ENCODE data around the gene PCNX3. TPM values are rescaled to one million over a fixed set of nuclear protein-coding genes. Genes with fewer than 3 reads are reported as not detected.
"Not testable (repeated sequence)": the region's sequence is repeated elsewhere in the genome, so short reads cannot be mapped to it uniquely, and the experiment has no call there.

Gene PCNX3
- polyA plus RNA-seq, 1 experiment, result 19.7 TPM

- no peaks in the 10 kb centered on the region for H3K27me3 ChIP-seq (ENCODE audit: control insufficient read depth, insufficient read depth, low read length)
- H3K4me3 ChIP-seq (ENCODE audit: low read depth, low read length), result no peak overlapping the region
- ChIA-PET POLR2A (no interaction called here), CTCF (interaction anchor here (1.5 kb wide), 1 partner anchor 161 kb away, joined by 3 read pairs; no protein-coding TSS in a partner anchor)
- no peak for DNase-seq (ENCODE audit: low read depth)
- TF ChIP-seq CTCF (IDR thresholded peaks at IDR 0.05; ENCODE audit: insufficient read depth, low read depth, low read length), result no peak
- H3K36me3 ChIP-seq (ENCODE audit: control insufficient read depth, insufficient read depth, low read length), result peaks cover 58% of the 10 kb centered on the region
Measured at GRCh38 chr11:65657426-65657825, 41.9 kb downstream of the PCNX3 start.

- DNase-seq (ENCODE audit: low read depth), result no peak
- H3K36me3 ChIP-seq (ENCODE audit: control insufficient read depth, insufficient read depth, low read length), result peaks cover 58% of the 10 kb centered on the region
- no peak for TF ChIP-seq CTCF (IDR thresholded peaks at IDR 0.05; ENCODE audit: insufficient read depth, low read depth, low read length)
- H3K4me3 ChIP-seq (ENCODE audit: low read depth, low read length), result no peak overlapping the region
- ChIA-PET POLR2A (no interaction called here), CTCF (interaction anchor here (1.5 kb wide), 1 partner anchor 160 kb away, joined by 3 read pairs; no protein-coding TSS in a partner anchor)
- H3K27me3 ChIP-seq (ENCODE audit: control insufficient read depth, insufficient read depth, low read length), result no peaks in the 10 kb centered on the region
Measured at GRCh38 chr11:65658174-65659021, 42.8 kb downstream of the PCNX3 start.

GRCh38 chr11:65660038-65660437, 44.5 kb downstream of the PCNX3 start:
- Histone ChIP-seq H3K4me3 (ENCODE audit: low read depth, low read length) (no peak overlapping the region), H3K36me3 (ENCODE audit: control insufficient read depth, insufficient read depth, low read length) (peaks cover 50% of the 10 kb centered on the region), H3K27me3 (ENCODE audit: control insufficient read depth, insufficient read depth, low read length) (no peaks in the 10 kb centered on the region)
- TF ChIP-seq CTCF (IDR thresholded peaks at IDR 0.05; ENCODE audit: insufficient read depth, low read depth, low read length), result no peak
- ChIA-PET CTCF (no interaction called here), POLR2A (no interaction called here)
- no peak for DNase-seq (ENCODE audit: low read depth)

DNA sequence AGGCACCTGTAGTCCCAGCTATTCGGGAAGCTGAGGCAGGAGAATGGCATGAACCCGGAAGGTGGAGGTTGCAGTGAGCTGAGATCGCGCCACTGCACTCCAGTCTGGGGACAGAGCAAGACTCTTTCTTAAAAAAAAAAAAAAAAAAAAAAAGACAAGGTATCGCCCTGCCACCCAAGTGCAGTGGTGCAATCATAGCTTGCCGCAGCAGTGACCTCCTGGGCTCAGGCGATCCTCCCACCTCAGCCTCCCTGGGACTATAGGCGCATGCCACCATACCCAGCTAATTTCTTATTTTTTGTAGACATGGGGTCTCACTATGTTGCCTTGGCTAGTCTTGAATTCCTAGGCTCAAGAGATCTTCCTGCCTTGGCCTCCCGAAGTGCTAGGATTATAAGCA, 45.3 kb downstream of the PCNX3 start:
- DNase-seq (ENCODE audit: low read depth); POLR2A ChIA-PET; H3K27me3 ChIP-seq (ENCODE audit: control insufficient read depth, insufficient read depth, low read length); CTCF ChIA-PET; H3K4me3 ChIP-seq (ENCODE audit: low read depth, low read length): not testable (repeated sequence)
- peaks cover 43% of the 10 kb centered on the region for H3K36me3 ChIP-seq (ENCODE audit: control insufficient read depth, insufficient read depth, low read length)

GRCh38 chr11:65661599-65662246, 46.1 kb downstream of the PCNX3 start:
- no peak for TF ChIP-seq CTCF (IDR thresholded peaks at IDR 0.05; ENCODE audit: insufficient read depth, low read depth, low read length)
- ChIA-PET POLR2A (interaction anchor here (0.7 kb wide), 1 partner anchor 105 kb away, joined by 3 read pairs; no protein-coding TSS in a partner anchor), CTCF (interaction anchor here (2.0 kb wide), 1 partner anchor 50 kb away, joined by 6 read pairs; the partner anchor contains the start of gene KAT5)
- DNase-seq (ENCODE audit: low read depth), result no peak
- no peaks in the 10 kb centered on the region for H3K27me3 ChIP-seq (ENCODE audit: control insufficient read depth, insufficient read depth, low read length)
- H3K4me3 ChIP-seq (ENCODE audit: low read depth, low read length), result peak overlapping the region; percentile 54
- peaks cover 39% of the 10 kb centered on the region for H3K36me3 ChIP-seq (ENCODE audit: control insufficient read depth, insufficient read depth, low read length)
